Measurements from ENCODE around the gene ALK.
"Not testable (repeated sequence)": the region's sequence is repeated elsewhere in the genome, so short reads cannot be mapped to it uniquely, and the experiment has no call there.

ALK gene

GRCh38 chr2:29755829-29756228 is 165.6 kb downstream of the ALK start:
- H3K4me3 ChIP-seq (ENCODE audit: low read depth, low read length), result no peak overlapping the region
- no peak for TF ChIP-seq CTCF (IDR thresholded peaks at IDR 0.05; ENCODE audit: borderline replicate concordance, insufficient read depth, low read depth, low read length)

GRCh38 chr2:29755233-29755632 is 166.2 kb downstream of the ALK start:
- TF ChIP-seq CTCF (IDR thresholded peaks at IDR 0.05; ENCODE audit: borderline replicate concordance, insufficient read depth, low read depth, low read length), result no peak
- no peak overlapping the region for H3K4me3 ChIP-seq (ENCODE audit: low read depth, low read length)

GRCh38 chr2:29753671-29754444 is 167.5 kb downstream of the ALK start:
- H3K4me3 ChIP-seq (ENCODE audit: low read depth, low read length), result no peak overlapping the region
- no peak for TF ChIP-seq CTCF (IDR thresholded peaks at IDR 0.05; ENCODE audit: borderline replicate concordance, insufficient read depth, low read depth, low read length)

- no peak for TF ChIP-seq CTCF (IDR thresholded peaks at IDR 0.05; ENCODE audit: borderline replicate concordance, insufficient read depth, low read depth, low read length)
- no peak overlapping the region for H3K4me3 ChIP-seq (ENCODE audit: low read depth, low read length)
Measured at GRCh38 chr2:29751390-29751789, 170.0 kb downstream of the ALK start.

GRCh38 chr2:29750463-29750862 is 170.9 kb downstream of the ALK start:
- not testable (repeated sequence) for H3K4me3 ChIP-seq (ENCODE audit: low read depth, low read length)

GRCh38 chr2:29749843-29750242 is 171.5 kb downstream of the ALK start:
- H3K4me3 ChIP-seq (ENCODE audit: low read depth, low read length), result no peak overlapping the region
- no peak for TF ChIP-seq CTCF (IDR thresholded peaks at IDR 0.05; ENCODE audit: borderline replicate concordance, insufficient read depth, low read depth, low read length)

GRCh38 chr2:29749041-29749440 is 172.3 kb downstream of the ALK start:
- no peak overlapping the region for H3K4me3 ChIP-seq (ENCODE audit: low read depth, low read length)
- TF ChIP-seq CTCF (IDR thresholded peaks at IDR 0.05; ENCODE audit: borderline replicate concordance, insufficient read depth, low read depth, low read length), result no peak
